ENCODE results near the gene INSL4.
A peak's percentile ranks its signal among the peaks of the same experiment; 100 is the strongest.

Gene INSL4

DNA sequence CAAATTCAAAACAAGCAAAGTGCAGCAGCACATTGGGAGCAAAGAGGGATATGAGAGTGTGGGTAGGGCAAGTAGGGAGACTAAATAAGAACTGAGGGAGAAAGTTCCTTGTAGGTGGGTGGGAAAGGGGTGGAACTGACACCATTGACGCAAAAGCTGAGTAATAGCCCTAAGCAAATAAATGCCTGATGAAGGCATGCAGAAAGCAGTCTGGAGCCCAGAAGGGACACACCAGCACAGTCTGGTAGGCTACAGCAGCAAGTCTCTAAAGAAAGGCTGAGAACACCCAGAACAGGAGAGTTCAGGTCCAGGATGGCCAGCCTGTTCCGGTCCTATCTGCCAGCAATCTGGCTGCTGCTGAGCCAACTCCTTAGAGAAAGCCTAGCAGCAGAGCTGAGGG is at the start of gene INSL4:
INSL4 (plus strand) TSS at position 208 of the 400 bp plus-strand sequence; CDS start at position 313, 105 bp downstream.
- DNase-seq (ENCODE audit: low spot score), result no peak

DNA sequence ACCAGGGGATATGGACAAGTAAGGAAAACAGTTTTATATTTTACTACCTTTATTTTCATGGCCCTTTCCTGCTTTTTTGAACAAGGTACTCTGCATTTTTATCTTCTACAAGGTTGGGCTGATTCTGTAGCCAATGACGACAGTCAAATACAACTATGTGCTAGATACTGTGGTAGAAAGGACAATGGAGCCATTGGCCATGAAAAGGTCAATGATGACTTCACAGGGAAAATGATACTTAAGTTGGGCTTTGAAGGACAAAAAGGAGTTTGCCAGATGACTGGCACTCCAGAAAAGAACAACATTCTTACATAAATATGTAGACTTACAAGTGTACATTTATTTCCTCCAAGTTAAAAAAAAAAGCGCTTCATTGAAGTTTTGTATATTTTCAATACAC is 46.4 kb upstream of the INSL4 start:
- no peak for DNase-seq (ENCODE audit: low spot score)

GRCh38 chr9:5185220-5185840 is 45.9 kb upstream of the INSL4 start, which contains the start of gene INSL6:
Gene INSL6 (minus strand): TSS chr9:5185639. CDS start chr9:5185602, 37 bp downstream.
- DNase-seq (ENCODE audit: low spot score), result no peak

- peak; percentile 15 for DNase-seq (ENCODE audit: low spot score)
Measured at GRCh38 chr9:5186416-5187169, 44.6 kb upstream of the INSL4 start.

DNA sequence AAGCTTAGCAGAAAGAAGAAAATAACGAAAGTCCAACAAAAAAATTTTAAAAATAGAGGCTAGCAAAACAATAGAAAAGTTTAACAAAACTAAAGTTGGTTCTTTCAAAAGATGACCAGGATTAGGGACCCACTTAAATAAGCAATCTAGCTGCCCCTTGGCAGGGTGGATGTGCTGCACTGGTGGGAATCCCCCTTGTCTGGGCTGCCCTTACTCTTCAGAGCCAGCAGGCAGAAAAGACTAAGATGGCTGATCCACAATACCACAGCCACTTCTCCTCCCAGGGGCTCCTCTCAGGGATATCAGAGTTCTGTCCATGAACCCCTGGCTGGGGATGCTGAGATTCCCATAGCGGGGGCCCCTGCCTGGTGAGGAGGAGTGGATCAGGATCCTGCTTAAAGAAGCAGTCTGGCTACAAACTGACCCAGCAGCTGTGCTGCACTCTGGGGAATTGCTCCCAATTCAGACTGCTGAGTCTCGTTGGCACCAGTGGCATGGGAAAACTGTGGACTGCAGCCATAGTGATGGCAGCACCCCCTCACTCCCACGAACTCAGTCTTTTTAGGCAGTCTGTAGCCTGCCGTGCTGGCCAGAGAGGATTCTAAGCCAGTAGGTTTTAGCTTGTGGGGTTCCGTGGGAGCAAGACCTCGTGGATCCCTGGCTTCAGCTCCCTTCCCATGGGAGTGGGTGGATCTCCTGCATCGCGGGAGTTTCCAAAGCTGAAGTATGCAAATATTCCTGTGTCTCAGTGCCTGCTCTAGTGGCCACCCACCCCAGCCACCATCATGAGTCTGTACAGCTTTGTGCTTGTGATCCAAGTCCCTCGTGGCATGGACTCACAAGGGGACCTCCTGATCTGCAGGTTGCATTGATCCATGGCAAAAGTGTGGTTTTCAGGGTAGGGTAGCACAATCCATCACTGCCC is 42.9 kb upstream of the INSL4 start:
- DNase-seq (ENCODE audit: low spot score), result no peak

DNA sequence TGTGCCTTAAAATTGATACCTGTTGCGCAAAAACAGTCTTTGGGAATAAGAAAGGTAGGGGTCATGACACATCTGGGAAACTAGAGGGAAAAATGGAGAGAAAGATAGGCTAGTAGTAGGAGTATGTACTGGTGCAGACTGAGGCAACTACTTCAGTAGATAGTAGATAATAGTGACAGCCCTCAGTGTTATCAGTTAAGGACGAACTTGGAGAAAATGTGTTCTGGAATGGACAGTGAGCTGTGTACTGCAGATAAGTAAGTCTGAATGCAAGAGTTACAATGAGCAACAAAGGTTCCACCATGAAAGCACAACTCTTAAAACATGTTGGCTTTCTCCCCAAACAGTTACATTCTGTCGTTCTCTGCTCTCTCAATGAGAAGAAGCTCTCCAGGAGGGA is 39.2 kb upstream of the INSL4 start:
- DNase-seq (ENCODE audit: low spot score), result peak; percentile 6

GRCh38 chr9:5193345-5193744 is 37.9 kb upstream of the INSL4 start:
- DNase-seq (ENCODE audit: low spot score), result no peak

DNA sequence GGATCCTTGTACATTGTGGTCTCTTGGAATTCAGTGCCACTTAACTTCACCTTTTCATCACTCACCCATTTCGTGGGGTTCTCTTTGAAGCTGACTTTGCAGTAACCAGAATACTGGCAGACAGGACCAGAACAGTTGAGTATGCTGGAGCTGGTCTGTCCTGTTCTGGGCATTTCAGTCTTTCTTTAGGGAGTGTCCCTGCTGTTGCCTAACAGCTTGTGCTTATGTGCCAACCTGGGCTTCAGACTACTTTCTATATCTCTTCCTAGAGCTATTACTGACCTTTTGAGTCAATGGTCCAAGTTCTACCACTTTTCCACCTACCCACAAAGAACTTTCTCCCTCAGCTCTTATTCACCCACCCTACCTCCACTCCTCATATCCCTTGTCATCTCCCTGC is 35.8 kb upstream of the INSL4 start:
- no peak for DNase-seq (ENCODE audit: low spot score)

DNA sequence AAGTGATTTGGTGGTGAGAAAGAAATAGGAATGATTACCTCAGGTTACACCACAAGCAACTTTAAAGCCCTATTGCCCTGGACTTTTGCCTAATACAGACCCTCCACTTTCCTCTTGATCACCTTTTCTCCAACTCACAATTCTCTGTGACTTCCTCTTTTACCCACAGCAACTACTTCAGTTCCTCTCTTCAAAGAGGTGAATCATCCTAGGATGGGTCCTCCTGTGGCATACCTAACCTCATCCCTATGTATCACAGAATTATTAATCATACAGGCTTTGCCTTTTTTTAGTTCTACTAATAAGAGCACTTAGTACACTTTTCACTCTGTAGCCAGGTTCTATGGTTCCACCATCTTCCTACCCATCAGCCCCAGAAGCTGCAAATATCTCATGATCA is 26.1 kb upstream of the INSL4 start:
- no peak for DNase-seq (ENCODE audit: low spot score)

- DNase-seq (ENCODE audit: low spot score), result no peak
Measured at GRCh38 chr9:5230554-5230953, 665 bp upstream of the INSL4 start.

DNA sequence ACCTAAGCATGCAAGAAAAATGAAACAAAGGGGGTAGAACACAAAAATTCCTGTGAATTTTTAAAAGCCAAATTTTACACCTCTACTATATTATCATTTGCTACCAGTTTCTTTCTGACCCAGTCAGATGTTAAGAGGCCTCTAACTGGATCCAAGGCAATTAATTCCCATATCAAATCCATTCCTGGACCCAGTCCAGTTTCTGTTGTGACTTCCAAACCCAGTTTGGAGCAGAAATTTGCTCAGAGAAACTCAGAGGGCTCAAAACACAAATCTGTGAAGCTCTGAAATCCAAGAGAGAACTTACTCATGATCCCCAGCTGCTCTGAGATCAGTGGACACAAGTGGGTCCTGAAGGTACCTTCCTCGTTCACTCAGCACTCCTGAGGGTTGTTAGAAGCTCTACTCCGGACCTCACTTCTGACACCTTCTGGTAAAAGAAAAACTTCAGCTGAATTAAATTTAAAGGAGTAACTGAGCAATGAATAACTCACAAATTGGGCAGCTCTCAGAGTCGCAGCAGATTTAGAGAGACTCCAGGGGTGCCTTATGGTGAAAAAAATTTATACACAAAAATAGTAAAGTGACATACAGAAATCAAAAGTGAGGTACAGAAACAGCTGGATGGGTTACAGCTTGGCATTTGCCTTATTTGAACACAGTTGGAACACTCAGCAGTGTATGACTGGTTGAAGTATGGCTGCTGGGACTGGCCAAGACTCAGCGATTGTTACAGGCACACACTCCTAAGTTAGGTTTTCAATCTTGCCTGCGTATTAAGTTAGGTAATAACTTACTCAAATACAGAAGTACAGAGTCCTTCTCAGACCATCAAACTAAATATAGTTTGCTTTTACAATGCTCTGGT is 32.4 kb downstream of the INSL4 start:
- peak; percentile 19 for DNase-seq (ENCODE audit: low spot score)

GRCh38 chr9:5264219-5264595 is 33.0 kb downstream of the INSL4 start:
- no peak for DNase-seq (ENCODE audit: low spot score)

DNA sequence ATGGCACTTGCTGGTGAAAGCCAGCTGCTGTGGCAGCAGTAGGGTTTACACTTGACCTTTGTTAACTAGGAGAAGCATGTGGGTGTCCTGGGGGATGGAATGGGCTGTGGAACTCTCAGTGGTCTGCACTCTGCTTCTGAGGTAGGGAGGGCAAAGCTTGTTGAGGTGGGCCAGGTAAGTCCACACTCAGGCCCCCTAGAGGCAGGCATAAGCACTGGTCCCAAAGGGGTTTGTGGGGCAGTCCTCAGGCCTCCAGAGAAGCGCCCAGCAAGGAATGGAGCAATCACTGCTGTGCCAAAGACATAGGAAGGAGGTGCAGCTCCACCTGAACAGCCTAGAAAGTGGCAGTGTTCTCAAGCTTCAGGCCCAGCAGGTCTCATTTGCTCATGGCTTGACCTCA is 34.7 kb downstream of the INSL4 start:
- no peak for DNase-seq (ENCODE audit: low spot score)

DNA sequence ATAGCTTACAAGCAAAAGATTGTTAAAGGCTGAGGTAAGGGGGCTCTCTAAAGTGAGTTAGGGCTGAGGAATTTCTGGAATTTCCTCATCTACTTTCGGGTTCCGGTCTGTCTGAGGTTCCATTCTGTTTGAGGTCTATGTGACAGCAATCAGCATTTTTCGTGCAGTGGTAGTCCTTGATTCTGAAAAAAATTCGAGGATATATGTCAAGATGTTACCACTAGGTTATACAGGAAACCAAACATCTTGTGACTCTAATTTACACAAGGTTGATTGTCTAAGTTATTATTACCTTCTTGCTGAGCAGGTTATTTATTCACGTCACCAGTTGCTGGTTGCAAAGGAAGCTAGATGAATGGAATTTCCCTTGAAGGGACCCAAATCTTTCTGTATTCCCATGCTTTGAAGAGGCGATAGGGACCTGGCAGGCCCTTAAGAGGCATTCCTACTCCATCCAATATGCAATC is 38.1 kb downstream of the INSL4 start:
- no peak for DNase-seq (ENCODE audit: low spot score)

DNA sequence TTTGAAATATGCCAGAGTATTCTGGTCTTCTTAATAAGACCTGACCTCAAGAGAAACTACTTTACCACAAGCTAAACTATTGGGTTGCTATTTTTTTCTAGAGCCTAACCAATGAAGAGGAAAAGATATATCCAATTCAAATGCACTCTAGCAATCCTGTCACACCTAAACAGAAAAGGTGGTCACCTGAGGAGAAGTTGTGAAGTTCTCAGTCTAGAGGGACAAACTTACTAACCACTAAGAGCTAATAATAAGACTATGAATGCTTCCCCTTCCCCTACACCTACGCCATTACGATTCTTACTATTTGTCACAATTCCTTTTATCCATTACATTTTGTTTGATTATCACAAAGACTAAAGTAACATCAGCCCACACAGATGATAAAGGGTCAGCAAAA is 43.6 kb downstream of the INSL4 start:
- DNase-seq (ENCODE audit: low spot score), result no peak

GRCh38 chr9:5278486-5278885 is 47.3 kb downstream of the INSL4 start:
- DNase-seq (ENCODE audit: low spot score), result no peak

Measured in hematopoietic multipotent progenitor cell treated with erythropoietin and hydrocortisone succinate and interleukin-3 and kit ligand, for 15 days (in vitro differentiated cells).